Kidney tubule cell (primary cell): ENCODE measurements around the gene TEAD2.

Experiments
- DNase-seq: peaks from one replicate; pipeline ENCODE4 v3.0.0-alpha.2; 2018; ENCODE audit warnings: low spot score

The TEAD2 gene

DNA sequence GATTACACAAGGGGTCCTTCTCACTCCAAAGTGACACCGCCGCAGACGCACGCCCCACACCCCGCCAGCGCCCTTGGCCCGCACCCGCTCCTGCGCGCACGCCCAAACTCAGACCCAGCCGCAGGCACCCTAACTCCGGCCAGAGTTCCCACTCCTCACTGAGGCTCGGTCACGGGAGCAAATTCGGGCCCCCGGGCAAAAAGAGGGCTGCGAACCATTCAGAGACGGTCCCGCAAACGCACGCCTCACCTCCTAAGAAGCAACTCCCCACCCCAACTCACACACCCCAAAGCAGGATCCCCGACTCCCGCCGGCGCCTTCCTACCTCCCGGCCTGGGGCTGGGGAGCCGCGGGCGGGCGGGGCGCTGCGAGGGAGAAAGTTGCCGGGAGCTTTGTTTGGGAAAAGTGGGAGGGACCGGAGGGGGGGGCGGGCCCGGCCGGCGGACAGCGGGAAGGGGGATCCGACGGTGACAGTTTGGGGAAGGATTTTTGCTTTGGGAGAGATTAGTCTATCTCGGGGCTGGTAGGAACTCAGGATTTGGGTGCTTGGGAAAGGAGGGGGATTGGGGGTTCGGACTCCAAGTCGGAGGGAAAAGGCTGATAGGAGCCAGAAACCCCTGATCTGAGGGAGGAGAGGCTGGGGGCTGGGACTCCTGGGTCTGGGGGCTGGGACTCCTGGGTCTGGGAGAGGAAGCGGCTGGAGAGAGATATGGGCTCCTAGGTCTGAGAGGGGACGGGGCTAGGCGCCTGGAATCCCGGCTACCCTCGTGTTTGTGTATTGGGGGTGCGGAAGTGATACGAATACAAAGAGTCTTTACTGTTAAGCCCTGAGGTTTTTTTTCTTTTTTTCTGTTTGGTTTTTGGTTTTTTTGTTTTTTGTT, at the start of gene TEAD2:
TEAD2 (minus strand) TSS at position 369 of the 881 bp plus-strand sequence. CDS start 2,341 bp downstream, outside the sequence.
- peak; percentile 44 for DNase-seq

GRCh38 chr19:49411681-49412326, 49.6 kb upstream of the TEAD2 start:
- no peak for DNase-seq

- DNase-seq: no peak
These were observed 47.3 kb upstream of the TEAD2 start for GRCh38 chr19:49409441-49410029.

GRCh38 chr19:49408816-49409440, 46.7 kb upstream of the TEAD2 start:
- peak; percentile 85 for DNase-seq

DNA sequence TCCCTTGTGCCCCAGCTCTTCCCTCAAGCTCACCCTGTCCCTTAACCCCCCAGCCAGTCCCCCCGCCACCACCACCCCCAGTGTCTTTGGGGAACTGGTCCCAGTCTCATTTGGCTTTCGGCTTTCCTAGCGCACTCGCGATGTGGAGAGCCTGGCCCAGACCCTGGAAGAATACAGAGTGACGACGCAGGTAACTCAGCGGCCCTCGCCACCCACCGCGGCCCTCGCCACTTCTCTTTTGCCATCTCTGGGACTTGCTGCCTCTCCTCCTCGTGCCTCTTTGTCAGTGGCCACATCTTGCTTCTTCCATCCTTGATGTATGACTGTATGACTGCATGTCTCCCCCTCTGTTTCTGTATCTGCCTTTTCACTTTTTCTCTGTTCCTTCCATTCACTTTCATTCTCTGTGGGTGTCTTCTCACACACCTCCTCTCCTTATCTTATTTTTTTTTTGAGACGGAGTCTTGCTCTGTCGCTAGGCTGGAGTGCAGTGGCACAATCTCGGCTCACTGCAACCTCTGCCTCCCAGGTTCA, 45.3 kb upstream of the TEAD2 start:
- no peak for DNase-seq

DNA sequence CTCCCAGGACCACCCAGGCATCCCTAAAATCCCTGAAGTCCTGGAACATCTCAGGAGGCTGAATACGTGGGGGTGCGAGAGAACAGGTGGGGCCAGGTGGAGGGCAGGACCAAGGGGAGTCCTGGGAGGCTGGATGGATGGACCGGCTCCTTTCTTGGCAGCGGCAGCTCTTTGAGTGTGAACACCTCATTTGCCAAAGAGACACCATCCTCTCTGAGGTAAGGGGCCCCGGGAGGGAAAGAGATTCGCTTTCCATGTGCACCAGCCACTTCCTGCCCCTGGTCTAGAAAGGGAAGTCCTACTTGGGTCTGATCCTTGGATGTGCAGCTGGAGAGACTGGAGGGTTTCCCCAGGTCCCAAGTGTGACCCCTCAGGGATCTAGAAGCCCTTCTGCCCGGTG, 44.9 kb upstream of the TEAD2 start:
- DNase-seq: no peak

DNA sequence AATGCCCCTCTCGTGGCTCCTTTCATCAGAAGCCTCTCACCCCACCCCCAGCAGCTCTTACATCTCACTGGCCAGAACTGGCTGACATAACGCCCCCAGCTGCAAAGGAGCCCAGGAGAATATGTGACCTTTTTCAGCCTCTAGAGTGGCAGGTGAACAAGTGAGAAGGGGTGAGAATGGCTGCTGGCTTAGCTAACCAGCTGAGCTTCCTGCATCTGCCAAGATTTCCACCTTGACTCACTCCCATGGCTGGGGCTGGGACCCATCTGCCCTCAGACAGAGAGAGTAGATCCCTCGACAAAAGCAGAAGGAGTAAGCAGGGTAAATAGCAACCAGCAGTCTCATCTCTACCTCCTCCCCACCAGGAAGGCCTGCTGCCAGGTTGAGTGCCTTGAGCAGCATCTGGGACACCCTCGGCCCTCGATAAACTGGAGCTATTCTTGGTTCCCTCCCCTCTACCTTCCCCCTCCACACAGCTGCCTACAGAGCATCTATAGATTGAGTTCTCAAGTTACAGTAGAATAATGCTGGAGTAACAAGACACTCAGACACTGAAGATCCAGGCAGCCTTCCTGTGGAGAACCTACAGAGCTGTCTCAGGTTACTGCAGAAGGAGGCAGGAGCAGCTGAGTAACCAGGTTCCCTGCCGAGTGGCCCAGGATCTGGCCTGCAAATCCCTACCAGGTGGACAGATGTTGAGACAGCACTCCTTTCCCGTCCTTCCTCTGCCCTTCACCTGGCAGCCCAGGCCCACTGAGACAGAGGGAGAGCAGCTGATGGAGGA, 41.4 kb upstream of the TEAD2 start:
- DNase-seq: peak; percentile 43

GRCh38 chr19:49400029-49400428, 37.8 kb upstream of the TEAD2 start:
- peak; percentile 20 for DNase-seq

GRCh38 chr19:49398931-49399330, 36.7 kb upstream of the TEAD2 start:
- no peak for DNase-seq

DNA sequence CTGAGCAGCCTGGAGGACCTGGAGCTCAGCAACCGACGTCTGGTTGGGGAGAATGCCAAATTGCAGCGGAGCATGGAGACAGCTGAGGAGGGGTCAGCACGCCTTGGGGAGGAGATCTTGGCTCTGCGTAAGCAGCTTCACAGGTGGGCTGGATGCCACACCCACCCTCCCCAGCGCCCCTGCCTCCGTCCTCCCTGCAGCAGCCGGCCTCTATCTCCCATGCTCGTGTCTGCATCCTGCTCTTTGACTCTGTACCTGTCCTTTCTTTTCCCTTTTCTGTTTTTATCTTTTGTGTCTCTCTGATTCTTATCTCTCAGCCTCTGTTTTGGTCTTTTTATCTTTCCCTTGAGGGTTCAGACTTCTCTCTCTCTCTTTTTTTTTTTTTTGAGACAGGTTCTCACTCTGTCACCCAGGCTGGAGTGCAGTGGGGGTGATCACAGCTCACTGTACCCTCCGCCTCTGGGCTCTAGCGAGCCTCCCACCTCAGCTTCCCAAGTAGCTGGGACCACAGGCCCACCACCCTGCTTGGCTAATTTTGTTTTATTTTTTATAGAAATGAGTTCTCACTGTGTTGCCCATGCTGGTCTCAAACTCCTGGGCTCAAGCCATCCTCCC, 35.9 kb upstream of the TEAD2 start:
- DNase-seq: no peak

DNA sequence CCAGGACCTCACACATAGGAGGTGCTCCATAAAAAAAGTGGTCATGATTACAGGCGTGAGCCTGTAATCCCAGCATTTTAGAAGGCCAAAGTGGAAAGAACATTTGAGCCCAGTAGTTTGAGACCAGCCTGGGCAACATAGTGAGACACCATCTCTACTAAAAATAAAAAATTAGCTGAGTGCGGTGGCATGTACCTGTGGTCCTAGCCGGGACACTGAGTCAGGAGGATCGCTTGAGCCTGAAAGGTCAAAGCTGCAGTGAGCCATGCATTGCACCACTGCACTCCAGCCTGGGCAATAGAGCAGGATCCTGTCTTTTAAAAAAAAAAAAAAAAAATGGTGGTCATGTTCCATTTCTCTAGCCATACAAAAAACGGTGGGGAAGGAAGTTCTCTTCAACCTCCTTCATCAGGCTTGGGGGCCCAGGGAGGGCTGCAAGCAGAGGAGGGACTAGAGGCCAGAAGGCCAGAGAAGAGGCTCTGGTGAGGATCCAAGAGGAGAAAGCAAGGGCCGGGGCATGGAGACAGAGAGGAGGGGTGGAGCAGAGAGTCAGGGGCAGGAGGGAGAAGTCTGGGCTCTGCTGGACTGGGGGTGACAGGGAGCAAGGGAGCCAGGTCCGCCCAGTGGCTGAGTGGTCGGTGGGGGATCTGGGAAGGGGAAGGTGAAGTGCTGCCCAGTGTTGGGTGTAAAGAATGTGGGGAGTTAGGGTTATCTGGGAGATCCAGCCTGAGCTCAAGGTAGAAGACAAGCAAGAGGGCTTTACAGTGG, 34.7 kb upstream of the TEAD2 start:
- no peak for DNase-seq

DNA sequence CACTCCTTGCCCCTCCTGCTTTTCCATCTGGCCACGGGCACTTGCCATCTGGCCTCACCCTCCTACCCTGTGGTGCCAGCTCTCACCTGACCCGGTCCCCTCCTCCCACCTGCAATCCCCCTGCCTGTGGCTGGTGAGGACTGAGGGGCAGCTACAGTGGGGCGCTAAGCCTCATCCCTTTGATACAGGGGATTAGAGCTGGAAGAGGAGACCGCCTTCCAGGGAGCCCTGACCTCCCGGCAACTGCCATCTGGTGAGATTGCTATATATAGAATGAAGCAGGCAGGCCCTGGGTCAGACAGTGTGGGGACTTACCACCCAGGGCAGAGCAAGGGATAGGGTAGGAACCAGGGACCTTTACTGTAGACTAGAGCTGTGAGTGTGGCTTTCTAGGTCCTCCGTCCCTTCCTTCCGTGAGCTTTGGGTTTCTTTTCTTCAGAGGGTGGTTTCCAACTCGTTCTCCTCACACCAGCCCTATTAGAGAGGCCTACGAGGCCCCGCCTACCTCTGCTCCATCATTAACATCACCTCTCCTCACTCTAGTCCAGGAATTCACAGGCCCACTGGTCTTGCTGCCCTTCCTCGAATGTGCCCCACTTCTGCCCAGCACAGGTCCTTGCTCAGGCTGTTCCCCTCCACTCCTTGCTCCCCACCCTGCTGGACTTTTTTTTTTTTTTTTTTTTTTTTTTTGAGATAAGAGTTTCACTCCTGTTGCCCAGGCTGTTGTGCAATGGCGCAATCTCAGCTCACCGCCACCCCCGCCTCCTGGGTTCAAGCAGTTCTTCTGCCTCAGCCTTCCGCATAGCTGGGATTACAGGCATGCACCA, 33.6 kb upstream of the TEAD2 start:
- DNase-seq: no peak

DNA sequence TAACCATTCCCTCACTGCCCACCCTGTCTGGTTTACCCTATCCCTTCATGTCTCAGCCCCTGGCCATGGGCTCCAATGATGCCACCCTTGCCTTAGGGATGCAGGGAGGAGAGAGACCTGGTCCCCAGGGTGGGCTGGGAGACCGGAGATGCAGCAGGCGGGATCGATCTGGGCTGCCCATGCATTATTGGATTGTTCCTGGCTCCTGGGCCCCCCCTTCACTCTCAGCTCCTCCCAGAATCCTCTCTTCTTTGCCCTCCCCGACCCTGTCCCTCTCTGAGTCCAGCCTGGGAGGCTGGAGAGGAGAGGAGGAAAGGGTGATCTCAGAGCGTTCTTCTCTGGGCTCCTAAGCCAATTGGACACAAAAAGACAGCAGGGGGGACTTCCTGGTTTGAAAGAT, 31.7 kb upstream of the TEAD2 start:
- no peak for DNase-seq

GRCh38 chr19:49391581-49392399, 29.6 kb upstream of the TEAD2 start:
- peak; percentile 79 for DNase-seq

DNA sequence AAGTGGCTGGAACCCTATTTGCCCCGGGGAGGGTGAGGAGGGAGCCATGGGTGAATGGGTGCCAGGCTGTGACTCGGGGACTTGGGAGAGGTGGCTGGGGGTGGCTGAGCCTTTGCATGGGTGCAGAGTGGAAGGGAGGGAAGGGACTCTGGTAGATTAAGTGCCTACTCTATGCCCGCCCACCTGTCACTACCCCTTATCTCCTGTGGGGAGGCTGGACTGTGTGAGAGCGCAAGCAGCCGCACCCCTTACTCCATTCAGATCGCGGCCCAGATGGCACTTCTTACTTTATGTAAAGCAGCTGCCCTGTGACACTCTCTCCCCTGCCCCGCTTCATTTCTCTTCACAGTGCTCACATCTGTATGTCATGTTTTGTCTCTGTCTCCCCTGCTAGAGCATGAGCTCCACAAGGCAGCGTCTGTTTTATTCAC, 28.7 kb upstream of the TEAD2 start:
- DNase-seq: no peak

DNA sequence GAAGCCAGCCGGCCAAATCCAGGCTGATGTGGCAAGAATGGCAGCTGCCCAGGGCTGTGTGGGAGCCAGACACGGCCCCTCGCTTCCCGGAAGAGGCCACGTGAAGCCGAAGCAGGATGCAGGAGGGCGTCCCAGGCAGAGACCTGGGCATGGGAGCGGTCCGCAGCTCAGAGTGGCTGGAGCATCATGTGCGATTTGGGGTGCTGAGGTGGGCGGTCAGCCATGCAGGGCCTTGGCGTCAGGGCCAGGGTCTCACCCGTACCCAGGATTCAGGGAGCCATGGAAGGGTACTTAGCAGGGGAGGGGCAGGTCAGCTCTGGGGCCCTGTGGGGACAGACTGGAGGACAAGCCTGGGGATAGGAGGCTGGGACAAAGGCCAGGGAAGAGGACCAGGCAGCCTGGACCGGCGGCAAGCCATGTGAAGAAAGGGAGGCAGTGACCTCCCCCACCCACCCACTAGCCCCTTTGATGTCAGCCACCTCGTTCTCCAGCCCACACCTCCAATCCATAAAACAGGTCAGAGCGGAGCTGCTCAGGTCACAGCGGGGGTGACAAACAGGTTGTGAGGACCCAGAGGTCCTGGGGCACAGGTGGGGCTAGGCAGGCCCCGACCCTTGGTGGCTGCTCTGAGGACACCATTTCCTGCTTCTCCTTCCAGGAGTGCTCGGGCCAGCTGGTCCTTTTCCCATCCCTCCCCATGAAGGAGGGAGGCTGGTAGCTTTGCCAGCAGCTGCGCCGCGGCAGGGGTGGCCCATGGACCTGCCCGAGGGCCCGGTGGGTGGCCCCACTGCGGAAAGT, 28.1 kb upstream of the TEAD2 start:
- no peak for DNase-seq

GRCh38 chr19:49389406-49389805, 27.2 kb upstream of the TEAD2 start:
- no peak for DNase-seq

DNA sequence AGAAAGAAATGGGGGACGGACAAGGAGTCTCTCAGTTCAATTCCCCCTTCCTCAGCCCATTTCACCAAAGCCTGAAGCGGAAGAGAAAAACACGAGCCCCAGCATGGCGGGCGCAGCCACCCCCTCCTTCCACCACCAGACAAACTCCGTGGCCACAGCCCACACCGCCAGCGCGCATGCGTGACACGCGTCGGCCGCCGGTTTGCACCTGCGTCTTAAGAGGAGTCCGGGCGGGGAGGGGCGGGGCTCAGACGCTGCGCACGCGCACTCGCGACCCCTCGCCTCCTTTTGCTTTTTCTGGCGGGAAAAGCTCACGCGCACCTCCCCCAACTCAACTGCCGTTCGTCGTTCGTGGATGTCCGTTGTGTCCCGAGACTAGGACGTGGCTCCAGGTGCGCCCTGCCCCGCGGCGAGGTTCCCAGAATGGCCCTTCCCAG, 25.7 kb upstream of the TEAD2 start, which contains the start of gene KASH5:
KASH5 (plus strand) TSS at position 314 of the 437 bp plus-strand sequence. CDS start 2,635 bp downstream, outside the sequence.
- DNase-seq: peak; percentile 50
